Effector CD8-positive, alpha-beta T cell (primary cell): ENCODE results near the gene NME3.
"Not testable (repeated sequence)": the region's sequence is repeated elsewhere in the genome, so short reads cannot be mapped to it uniquely, and the experiment has no call there.

Source experiments
- DNase-seq: peaks from one replicate; lab custom pipeline; 2025; lab: John Stamatoyannopoulos, UW

NME3 gene

DNA sequence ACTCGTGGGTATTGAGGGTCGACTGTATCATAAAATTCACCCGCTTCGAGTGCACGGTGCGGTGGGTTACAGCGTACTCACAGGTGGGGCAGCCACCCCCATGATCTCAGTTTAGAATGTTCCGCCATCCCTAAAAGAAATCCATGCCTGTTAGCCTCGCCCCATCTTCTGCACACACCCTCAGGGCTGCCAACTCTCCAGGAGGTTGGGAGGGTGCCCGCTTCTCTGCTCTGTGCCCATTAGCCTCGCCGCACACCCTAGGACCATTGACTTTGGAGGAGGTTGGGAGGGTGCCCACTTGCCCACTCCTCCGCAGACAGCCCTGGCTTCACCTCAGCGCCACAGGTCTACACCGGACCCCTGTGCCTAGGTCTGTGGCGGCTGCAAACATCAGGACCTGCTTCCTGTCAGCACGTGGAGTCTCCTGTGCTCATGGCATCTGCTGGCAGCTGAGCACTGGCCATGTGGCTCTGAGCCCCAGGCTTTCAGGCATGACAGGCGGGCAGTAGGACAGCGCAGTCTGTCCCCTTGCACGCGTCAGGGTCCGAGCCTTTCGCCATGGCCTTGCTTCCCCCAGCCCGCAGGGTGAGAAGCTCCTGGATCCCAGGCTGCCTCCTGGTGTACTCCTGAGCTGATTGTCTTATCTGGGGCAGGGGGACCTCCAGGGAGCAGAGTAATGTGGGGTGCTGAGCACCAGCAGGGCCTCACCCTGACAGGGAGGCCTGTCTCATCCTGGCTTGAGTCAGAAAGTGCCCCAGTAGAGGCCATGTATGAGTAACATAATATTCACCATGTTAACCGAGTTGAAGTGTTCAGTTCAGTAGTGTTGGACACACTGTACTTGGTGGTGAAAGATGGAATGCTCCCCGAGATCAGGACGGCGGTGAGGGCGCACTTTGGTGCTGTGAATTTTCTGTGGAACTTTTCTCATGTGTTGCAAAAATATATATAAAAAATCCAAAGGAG is 21.9 kb downstream of the NME3 start:
- no peak for DNase-seq

- no peak for DNase-seq
Measured at GRCh38 chr16:1747934-1748333, 23.4 kb downstream of the NME3 start.

DNA sequence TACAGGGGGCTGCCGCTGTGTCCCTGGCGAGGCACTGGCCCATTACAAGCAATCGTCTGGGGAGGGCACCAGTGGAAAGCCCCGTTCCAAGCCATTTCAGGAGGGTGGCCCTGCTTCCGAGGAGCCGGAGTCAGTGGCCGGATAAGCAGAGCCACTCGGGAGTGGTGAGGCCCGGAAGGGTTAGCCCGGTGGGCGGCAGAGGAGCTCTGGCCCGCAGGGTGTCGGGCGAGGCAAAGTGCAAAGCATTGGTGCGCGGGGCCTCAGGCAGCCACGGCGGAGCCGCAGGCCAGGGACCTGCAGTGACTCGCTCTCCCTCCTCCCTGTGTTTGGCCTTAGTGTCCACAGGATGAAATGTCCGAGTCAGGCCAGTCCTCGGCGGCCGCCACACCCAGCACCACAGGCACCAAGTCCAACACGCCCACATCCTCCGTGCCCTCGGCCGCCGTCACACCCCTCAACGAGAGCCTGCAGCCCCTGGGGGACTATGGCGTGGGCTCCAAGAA is 24.6 kb downstream of the NME3 start:
- no peak for DNase-seq

DNA sequence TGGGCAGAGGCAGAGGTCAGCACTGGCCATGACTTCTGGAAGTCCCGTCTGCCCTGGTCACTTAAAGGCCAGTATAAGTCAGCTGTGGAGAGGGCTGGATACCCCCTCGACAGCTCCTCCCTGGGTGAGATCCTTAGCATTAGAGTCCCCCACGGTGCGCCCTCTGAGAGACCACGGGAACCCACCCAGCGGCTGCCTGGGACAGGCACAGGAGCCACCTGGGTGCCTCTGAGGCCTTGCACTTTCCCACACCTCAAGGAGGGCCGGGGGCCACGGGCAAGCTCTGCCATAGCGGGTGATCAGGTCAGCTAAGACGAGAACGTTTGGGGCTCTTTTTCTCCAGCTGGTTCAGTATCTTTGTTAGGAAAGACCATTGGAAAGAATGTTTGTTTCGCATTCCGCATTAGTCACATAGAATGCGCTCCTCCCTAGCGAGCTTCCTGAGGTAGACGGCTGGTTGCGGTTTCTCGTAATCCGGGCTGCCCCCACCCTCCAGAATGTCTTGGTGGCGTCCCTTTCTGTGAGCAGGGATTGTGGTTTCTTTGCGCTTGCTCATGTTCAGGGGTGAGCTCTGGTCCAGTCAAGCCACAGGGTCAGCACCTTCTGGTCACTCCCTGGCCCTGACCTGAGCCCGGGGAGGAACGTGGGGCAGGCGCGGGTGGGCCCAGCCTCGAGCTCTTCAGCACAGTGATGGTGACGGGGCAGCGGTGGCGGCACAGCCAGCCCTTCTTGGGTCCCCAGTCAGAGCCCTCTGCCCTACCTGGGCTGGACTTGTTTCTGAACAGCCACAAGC is 25.2 kb downstream of the NME3 start:
- DNase-seq, result no peak

- no peak for DNase-seq
Measured at GRCh38 chr16:1745181-1745899, 26.0 kb downstream of the NME3 start.

DNA sequence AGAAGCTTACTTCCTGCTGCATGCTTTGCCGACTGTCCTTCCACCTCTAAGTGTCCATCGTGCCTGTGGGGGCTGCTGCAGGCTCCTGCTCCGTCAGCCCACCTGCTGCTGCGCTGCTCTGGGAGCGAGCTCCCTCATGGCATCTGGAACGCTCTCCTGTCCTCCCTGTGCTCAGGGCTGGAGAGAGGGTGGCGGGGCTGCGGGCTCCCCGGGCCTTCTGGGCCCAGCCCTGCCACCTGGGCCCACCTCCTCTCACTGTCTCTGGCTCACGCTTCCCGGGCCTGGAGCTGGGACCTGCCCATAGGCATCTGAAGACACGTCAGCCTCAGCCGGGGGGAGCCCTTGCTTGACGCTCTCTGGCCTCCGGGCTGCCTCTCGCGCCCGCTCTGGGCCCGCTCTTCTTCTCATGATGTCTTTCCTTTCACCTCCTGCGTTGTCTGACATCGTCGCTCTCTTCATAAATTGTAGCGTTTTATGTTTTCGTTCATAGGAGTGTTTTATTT is 27.0 kb downstream of the NME3 start:
- no peak for DNase-seq

- no peak for DNase-seq
Measured at GRCh38 chr16:1743376-1744337, 27.7 kb downstream of the NME3 start.

DNA sequence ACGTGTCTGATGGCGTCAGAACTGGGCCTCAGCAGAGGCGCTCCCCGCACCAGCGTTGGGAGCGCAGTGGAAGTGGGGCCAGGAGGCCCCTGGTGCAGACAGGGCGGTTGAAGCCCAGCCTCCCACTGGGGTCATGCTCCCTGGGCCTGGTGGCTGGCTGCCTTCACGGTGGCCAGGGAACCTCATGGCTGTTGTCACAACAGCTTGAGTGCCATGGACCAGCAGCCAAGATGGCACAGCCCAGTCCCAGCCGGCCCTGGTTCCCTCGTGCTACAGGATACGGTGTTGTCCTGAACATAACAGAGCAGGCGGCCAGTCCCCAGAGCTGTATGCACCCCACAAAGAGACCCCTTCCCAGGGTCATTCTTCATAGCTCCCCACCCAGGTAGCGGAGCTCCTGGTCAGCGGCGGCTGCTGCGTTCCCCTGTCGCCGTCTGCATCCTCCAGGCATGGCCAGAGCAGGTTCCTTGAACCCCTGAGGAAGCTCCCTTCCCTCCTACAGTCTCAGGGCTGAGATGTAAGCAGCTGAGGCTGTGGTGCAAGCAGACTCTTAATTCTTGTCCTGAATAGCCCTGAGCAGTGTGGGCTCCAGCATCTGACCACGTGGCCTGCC is 29.7 kb downstream of the NME3 start:
- no peak for DNase-seq

DNA sequence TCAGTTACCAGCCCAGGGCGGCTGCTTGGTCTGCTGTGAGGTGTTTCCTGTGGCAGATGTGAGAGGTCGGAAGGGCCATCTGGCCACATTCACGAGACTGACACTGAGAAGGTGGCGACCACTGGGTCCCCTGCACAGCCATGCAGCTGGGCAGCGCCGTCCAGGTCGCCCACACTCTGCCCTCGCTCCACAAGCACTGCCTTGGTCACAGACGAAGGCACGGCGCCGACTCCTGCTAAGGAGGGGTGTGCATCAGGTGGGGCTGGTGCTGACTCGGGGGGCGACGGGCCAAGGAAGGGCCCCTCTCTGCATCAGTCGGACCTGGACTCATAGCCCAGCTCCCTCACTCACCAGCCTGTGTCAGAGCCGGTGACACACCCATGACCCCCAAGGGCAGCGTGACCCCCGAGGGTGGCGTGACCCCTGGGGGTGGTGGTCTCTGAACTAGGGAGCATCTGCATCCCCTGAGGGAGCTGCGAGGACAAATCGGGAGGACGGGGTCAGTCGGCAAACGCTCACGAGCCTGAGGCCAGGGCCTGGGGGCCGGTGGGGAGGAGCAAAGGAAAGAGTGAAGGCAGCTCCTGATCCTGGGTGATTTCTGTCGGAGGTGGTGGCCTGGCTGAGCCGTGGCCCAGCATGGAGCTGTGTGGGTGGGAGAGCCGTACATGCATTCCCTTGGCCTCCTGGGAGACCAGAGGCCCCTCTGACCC is 30.4 kb downstream of the NME3 start:
- no peak for DNase-seq

DNA sequence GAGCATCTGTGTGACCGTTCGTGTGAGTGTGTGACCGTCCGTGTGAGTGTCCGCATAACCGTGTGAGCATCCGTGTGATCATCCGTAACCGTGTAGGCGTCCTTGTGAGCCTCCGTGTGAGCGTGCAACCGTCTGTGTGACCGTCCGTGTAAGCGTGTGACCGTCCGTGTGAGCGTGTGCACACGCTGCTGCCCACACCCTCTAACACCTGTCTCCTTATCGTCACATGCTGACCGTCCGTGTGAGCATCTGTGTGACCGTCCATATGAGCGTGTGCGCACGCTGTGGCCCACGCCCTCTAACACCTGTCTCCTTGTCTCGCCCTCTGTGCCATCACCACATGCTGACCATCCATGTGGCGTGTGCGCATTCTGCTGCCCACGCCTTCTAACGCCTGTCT is 31.1 kb downstream of the NME3 start:
- DNase-seq, result no peak

GRCh38 chr16:1734816-1735215 is 36.5 kb downstream of the NME3 start:
- DNase-seq, result no peak

DNA sequence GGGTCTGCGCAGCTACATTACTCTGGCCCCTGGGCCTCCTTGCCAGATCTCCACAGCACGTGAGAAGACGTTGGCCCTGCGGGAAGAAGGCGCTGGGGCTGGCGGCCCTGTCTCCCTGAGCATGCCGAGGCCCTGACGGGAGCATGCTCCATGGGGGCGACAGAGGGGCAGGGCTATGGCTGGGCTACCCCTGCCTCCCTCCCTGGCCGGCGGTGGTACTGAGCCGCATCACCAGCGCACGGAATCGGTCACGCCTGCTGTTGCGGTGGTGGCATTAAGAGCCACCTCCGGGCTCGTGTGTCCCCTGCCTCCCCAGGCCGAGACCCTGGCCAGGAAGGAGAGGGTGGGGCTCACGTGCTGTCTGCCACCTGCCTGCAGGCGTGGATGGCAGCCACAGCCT is 37.2 kb downstream of the NME3 start:
- no peak for DNase-seq

- DNase-seq, result not testable (repeated sequence)
Measured at GRCh38 chr16:1732551-1732987, 38.8 kb downstream of the NME3 start.

GRCh38 chr16:1732071-1732470 is 39.3 kb downstream of the NME3 start:
- DNase-seq, result no peak

GRCh38 chr16:1731603-1732002 is 39.7 kb downstream of the NME3 start:
- no peak for DNase-seq

DNA sequence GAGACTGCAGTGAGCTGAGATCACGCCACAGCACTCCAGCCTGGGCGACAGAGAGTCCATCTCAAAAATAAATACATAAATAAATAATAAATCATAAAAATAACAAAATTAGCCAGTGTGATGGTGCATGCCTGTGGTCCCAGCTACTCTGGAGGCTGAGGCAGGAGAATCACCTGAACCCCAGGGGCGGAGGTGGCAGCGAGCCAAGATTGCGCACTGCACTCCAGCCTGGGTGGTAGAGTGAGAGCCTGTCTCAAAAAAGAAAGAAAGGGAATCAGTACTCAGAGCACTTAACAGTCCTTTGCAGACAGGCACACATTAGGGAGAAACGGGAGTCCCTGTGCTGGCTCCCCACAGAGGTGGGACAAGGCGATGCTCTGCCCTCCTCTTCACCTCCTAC is 40.3 kb downstream of the NME3 start:
- no peak for DNase-seq

GRCh38 chr16:1729445-1729844 is 41.9 kb downstream of the NME3 start:
- DNase-seq, result no peak

DNA sequence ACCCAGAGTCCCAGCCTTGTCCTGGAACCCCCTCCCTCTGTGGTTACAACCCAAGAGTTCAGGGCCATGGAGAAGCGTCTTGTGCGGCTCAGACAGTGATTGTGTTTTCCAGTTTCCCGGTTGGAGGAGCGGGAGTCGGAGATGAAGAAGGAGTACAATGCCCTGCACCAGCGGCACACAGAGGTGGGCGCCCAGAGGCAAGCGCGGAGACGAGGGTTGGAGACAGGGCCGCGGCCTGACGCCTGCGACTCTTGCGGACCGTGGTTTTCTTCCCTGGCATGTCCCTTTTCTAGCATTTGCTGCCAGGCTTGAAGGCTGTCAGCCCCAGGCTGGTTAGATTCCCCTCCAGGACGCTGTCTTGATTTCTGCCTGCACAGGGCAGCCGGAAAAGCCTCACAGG is 42.3 kb downstream of the NME3 start:
- DNase-seq, result no peak
